Retina (tissue), 1 donor: ENCODE measurements around the gene NEGR1.

Experiments used
- DNase-seq: peaks from one replicate; pipeline ENCODE4 v3.0.0-alpha.2; 2016

The NEGR1 gene

GRCh38 chr1:71660411-71660810 lies 621.9 kb downstream of the NEGR1 start:
- DNase-seq: no peak

GRCh38 chr1:71657891-71658679 lies 624.3 kb downstream of the NEGR1 start:
- no peak for DNase-seq

DNA sequence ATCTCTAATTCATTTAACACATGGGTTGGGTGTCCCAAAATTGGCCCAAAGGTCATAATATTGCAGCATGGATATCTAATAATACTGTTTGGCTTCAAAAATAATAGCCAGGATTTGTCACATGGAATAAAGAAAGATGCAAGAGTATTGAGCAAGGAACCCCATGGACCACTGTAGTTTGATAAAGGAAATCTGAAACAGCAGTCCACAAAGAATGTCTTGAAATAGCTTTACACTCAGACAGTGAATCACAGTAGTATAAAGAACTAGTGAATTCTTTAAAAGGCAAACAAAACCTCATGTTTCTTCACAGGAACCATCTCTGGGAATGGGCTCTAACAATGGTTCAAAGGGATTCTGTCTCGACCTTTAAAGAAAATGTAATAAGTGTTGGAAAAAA lies 625.4 kb downstream of the NEGR1 start:
- no peak for DNase-seq

DNA sequence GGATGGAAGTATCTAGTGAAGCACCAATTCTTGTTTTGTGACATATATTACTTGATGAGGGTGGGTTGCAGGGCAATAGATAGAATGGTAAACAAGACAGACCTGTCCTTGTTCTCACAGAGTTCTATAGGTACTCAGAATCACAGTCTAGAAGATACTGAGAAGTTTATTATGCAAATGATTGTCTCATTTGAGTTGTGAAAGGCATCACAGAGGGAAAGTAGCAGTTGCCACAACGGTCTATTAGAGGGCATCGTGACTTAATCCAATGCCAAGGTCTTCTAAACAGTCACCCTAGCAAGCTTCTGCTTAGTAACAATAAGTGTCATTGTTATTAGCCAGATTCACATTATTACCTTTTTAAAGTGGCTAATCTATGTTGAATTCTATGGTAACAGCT lies 626.7 kb downstream of the NEGR1 start:
- DNase-seq: no peak

DNA sequence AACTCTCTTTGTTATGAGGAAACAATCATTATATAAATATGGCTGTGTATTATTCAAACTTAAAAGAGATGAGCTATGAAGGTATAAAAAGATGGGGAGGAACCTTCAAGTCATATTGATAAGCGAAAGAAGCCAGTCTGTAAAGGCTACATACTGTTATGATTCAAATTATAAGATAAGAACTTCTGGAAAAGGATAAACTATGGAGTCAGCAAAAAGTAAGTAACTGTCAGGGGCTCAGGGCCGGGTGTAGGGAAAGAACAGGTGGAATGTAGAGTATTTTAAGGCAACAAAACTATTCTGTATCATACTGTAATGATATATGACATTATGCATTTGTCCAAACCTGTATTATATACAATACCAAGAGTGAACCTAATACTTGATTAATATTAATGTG lies 628.4 kb downstream of the NEGR1 start:
- no peak for DNase-seq

- no peak for DNase-seq
Measured at GRCh38 chr1:71651214-71651613, 631.1 kb downstream of the NEGR1 start.

DNA sequence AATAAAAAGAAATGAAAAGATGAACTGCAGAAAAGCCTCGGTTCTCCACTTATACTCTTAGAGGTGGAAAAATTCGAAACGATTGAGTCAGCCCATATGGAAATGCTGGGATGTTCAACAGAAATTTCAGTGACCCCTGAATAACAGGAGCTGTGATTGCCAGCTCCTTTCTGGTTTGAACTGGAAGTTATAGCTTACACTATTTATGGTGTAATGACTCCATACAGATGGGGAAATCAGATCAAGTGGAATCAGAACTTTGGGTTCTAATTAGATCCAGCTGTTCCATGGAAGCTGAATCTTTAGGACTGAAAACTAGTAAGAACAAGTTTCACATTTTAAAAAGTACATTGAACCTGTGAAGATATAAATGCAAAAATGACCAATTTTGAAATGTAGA lies 632.2 kb downstream of the NEGR1 start:
- DNase-seq: no peak

GRCh38 chr1:71649608-71650007 lies 632.7 kb downstream of the NEGR1 start:
- DNase-seq: no peak

DNA sequence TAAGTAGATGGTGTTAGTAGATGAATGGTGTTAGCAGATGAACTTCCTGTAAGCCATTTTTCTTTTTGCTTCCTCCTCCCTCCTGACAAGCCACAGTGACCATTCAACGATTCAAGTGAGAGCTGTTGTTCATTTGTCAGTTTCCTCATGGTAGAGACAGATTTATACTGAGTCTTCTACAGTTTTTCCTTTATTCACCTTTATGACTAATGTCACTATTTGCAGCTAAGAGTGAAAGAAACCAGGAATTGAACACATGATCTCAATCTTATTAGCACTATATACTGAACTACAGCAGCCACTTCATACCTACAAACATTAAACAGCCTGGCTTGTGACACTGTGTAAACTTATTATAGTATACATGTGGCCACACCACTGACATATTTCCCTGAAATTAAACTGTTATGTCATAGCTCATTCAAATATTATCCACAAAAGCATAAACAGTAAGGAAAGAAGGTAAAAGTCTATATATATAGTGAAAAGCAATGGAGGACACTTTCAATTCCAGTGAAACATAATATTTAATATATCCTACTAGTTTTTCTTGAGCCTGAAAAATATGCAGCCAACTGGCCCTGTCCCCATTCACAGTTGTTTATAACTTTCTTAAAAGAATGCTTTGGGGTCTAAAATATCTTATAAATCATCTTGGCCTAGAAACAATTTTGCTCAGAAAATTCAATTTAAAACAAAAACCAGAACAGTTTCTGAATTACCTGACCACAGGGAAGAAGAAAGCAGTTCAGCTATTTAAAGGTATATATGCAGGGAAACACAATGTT lies 634.6 kb downstream of the NEGR1 start:
- DNase-seq: no peak

DNA sequence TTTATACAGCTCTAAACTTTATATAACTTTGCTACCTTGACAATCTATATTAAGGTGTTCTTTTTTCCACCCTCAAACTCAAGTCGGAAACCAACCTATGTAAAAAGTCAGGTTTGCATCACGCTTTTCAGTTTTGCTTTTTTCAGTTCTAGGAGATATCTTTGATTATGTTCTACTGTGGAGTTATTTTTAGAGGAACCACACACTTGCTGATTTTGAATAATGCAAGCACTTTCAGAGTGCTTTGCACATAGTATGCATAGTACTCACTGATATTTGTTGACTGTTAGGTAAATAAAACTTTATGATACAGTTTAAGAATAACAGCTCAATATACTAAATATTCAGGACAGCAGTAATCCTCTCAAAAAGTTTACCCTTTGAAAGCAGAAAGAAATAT lies 637.3 kb downstream of the NEGR1 start:
- DNase-seq: no peak

DNA sequence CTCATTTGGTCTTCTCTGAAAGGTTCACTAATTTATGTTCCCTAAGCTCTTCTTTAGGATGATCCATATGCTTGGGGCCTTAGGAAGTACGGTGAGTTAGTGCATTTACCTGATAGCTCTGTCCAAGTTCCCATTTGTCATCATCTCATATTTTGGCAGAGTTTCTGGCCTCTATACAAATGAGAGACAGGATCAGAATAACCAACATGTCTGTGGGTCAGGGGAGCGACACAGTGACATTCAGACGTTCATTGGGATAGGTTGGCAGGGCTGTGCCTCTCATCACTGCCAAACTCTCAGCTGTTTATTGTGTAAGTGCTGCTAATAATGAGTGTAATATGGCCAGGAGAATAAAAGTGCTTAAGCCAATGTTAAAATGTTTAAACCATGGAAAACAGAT lies 640.4 kb downstream of the NEGR1 start:
- DNase-seq: no peak

GRCh38 chr1:71640998-71641397 lies 641.3 kb downstream of the NEGR1 start:
- no peak for DNase-seq

- no peak for DNase-seq
Measured at GRCh38 chr1:71640116-71640515, 642.2 kb downstream of the NEGR1 start.

DNA sequence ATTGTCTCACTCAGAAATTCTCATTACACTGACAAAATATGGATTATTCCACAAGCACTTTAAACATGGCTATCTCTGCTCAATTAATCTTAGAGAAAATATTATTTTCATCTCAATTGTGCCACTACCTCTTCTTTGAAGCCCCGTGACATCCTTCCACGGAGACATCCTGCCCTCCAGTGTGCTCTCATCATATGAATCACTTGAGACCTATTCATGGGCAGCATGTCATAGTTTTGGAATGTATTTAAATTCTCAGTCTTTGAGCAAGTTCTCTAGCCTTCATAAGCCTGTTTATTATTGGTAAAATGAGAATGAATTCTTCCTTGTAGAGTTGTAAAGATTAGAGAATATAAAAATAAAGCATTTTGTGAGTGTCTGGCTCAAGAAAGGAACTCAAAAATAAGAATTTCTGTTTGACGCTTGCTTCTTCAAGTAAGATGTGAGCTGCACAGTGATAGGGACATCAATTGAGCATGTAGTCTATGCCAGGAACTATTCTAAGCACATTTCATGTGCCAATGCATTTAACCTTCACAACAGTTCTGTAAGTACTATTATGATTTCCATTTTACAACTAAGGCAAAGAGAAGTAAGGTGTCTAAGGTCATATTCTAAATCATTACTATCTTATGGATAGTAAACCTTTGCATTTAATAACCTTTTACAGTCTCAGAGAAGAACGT lies 644.1 kb downstream of the NEGR1 start:
- DNase-seq: no peak

DNA sequence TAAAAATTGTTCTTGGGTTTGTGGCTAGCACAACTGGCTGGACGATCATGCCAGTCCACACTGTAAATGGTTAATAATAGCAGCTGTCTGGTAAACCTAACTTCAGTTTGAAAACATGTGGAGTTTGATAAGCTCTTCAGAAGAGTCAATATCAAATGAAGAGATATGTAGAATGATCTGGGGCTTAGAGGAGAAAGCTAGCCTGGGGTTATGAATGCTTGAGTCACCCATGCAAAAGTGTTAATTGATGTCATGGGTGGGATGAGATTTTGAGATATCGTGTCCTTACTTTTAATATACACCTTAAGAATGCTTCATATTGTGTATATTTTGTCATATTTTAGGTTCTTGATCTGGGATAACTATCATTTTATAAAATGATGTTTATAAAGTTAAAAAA lies 646.8 kb downstream of the NEGR1 start:
- DNase-seq: no peak

DNA sequence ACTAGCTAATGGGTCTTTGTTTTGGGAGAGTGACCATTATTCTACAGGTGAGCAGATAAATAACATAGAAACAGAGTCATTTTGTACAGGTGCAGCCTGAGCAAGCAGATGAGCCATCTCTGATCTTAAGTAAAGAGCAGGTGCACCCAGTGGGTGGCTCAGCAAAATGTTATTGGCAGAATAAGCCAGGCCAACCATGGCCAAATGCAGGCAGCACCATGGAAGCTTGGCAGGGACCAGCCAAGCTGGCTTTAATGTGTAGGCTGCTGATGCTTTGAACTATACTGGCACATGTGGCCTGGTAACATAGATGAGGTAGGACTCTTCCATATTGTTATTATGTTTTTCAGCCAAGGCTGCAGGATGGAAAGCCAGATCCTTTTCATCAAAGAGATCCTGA lies 648.2 kb downstream of the NEGR1 start:
- DNase-seq: no peak

DNA sequence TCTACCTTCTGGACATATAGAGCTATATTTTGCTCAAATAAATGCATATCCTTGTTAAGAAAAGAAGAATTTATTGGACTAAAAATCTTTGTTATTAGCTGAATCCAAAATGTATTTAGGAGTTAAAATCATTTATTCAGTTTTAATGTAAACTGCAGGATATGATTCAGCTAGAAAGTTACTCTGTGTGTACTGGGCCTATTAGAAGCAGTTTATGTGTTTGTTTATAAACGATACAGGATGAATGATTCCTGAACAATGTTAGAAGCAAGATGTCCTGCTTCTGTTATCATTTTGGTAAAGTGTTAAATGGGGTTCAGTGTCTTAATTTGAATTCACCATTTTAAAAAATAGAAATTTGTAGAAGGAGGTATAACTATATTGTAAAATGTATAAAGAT lies 652.3 kb downstream of the NEGR1 start:
- DNase-seq: no peak

DNA sequence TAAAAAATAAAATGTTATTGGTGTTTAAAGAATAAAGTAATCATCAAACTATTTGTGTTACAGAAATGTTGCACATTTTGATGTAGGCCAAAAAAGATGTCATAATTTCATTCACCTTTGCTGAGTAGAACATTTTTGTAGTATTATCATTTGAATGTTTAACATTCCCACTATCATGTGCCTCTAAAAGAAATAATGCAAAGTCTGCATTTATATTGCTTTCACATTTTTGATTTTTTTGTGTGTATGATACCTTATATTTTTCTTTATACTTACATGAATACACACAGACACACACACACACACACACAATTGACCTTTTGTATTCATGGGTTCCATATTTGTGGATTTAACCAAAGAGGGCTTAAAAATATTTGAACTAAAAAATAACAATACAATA lies 657.3 kb downstream of the NEGR1 start:
- DNase-seq: no peak

- DNase-seq: no peak
Measured at GRCh38 chr1:71623888-71624287, 658.5 kb downstream of the NEGR1 start.

- no peak for DNase-seq
Measured at GRCh38 chr1:71621785-71622184, 660.6 kb downstream of the NEGR1 start.

DNA sequence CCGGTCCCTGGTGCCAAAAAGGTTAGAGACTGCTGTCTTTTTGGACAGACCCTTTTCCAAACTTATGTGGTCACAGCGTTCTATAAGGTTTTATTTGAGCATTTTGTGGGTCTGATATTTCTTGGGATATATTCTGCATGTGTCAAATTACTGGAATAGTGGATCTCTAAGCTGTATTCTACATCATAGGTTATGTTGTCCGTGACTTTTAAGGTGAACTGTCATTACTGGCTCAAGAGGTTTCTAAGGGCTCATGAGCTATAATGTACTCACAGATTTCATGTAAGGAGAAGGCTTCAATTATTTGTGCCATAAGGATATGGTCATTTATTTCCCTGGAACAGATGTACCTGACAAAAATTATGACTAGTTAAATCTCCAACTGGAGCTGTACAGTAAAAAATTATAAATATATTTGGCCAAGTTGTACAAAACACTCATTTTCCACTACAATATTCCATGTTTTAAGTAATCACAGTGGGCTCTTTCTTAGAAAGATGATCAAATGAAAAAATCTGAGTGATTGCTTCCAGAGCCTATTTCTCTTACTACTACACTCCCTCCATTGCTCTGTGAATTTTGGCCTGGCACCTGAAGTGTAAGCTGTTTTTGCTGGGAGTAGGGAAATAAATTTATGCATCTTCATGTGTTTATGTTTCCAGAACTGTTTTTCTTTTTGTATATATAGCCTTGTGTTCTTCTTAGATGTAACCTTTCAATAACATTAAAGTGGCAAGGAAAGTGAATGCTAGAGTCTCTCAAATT lies 663.4 kb downstream of the NEGR1 start:
- no peak for DNase-seq

GRCh38 chr1:71618191-71618590 lies 664.1 kb downstream of the NEGR1 start:
- DNase-seq: no peak

- DNase-seq: no peak
Measured at GRCh38 chr1:71610476-71610875, 671.9 kb downstream of the NEGR1 start.
